IMR-90 (cell line): ENCODE data around the gene NDUFS2. TPM values are rescaled to one million over a fixed set of nuclear protein-coding genes. Genes with fewer than 3 reads are reported as not detected.

ENCODE experiments used
- ATAC-seq: fragments of 200-7000 bp; cut with Tn5 transposase; 2 replicates; pipeline ENCODE4 v1.9.1; 2020; ENCODE audit warnings: low read depth, mild to moderate bottlenecking, moderate library complexity
- BruUV-seq: library from RNA; stranded (reverse); fragments of 400-500 nt; replicated peaks from 2 replicates; lab custom pipeline; 2021; lab: Mats Ljungman, UMichigan
- CTCF ChIA-PET: fragments of 300-600 bp; formaldehyde crosslinking; extraction: SDS; loops from one replicate; lab custom pipeline; 2021; ENCODE audit warnings: antibody characterized with exemption; lab: Yijun Ruan, JAX
- POLR2A ChIA-PET: fragments of 300-600 bp; sonication (Branson Sonifier 250); formaldehyde crosslinking; loops from one replicate; lab custom pipeline; 2022; ENCODE audit warnings: antibody characterized with exemption; ENCODE audit not compliant: unreplicated experiment; lab: Charles Lee
- DNase-seq: peaks from one replicate; pipeline ENCODE4 v3.0.0; 2013
- H2AFZ ChIP-seq: replicated peaks from 2 replicates; pipeline ENCODE3; 2013; ENCODE audit warnings: low read length, mild to moderate bottlenecking; ENCODE audit not compliant: poor library complexity
- H2AK5ac ChIP-seq: 2 replicates; pipeline ENCODE4 v1.6.1; 2013; ENCODE audit warnings: low read depth, low read length, inconsistent platforms
- H2AK9ac ChIP-seq: replicated peaks from 2 replicates; pipeline ENCODE3; 2013; ENCODE audit warnings: mild to moderate bottlenecking, low read depth, low read length, moderate library complexity; ENCODE audit not compliant: poor library complexity
- H2BK120ac ChIP-seq: 2 replicates; pipeline ENCODE4 v1.6.1; 2013; ENCODE audit warnings: low read depth, low read length, inconsistent platforms
- H2BK15ac ChIP-seq: 3 replicates; pipeline ENCODE4 v1.6.1; 2013; ENCODE audit warnings: low read depth, low read length, inconsistent platforms
- H2BK20ac ChIP-seq: 2 replicates; pipeline ENCODE4 v1.6.1; 2013; ENCODE audit warnings: low read depth, mild to moderate bottlenecking, inconsistent platforms, low read length, moderate library complexity
- H2BK5ac ChIP-seq: 2 replicates; pipeline ENCODE4 v1.6.1; 2013; ENCODE audit warnings: mild to moderate bottlenecking, low read depth, low read length, inconsistent platforms; ENCODE audit not compliant: poor library complexity, severe bottlenecking
- H3K14ac ChIP-seq: replicated peaks from 2 replicates; pipeline ENCODE4 v1.6.1; 2013; ENCODE audit warnings: low read depth, low read length, inconsistent platforms
- H3K18ac ChIP-seq: 2 replicates; pipeline ENCODE4 v1.6.1; 2013; ENCODE audit warnings: low read depth, low read length, control low read depth
- H3K23ac ChIP-seq: 2 replicates; pipeline ENCODE4 v1.6.1; 2013; ENCODE audit warnings: low read depth, low read length, inconsistent platforms
- H3K27ac ChIP-seq: 2 replicates; pipeline ENCODE4 v1.5.1; 2013; ENCODE audit warnings: mild to moderate bottlenecking, control low read depth, low read length; ENCODE audit not compliant: insufficient read depth
- H3K27me3 ChIP-seq: 2 replicates; pipeline ENCODE4 v1.6.1; 2013; ENCODE audit warnings: low read length; ENCODE audit not compliant: control insufficient read depth, insufficient read depth
- H3K36me3 ChIP-seq: 2 replicates; pipeline ENCODE4 v1.6.1; 2013; ENCODE audit warnings: low read length, mixed read lengths; ENCODE audit not compliant: control insufficient read depth, insufficient read depth
- H3K4ac ChIP-seq: 2 replicates; pipeline ENCODE4 v1.6.1; 2013; ENCODE audit warnings: low read depth, low read length, inconsistent platforms
- H3K4me1 ChIP-seq: 2 replicates; pipeline ENCODE4 v1.6.1; 2013; ENCODE audit warnings: low read length, mixed read lengths; ENCODE audit not compliant: control insufficient read depth, insufficient read depth
- H3K4me2 ChIP-seq: 2 replicates; pipeline ENCODE4 v1.6.1; 2013; ENCODE audit warnings: low read depth, mild to moderate bottlenecking, control low read depth, low read length, moderate library complexity
- H3K4me3 ChIP-seq: 2 replicates; pipeline ENCODE4 v1.5.1; 2013; ENCODE audit warnings: low read depth, mild to moderate bottlenecking, control low read depth, low read length, moderate library complexity; ENCODE audit not compliant: insufficient read depth
- H3K56ac ChIP-seq: 2 replicates; pipeline ENCODE4 v1.6.1; 2013; ENCODE audit warnings: low read length, inconsistent platforms; ENCODE audit not compliant: insufficient read depth; ENCODE audit errors: extremely low read depth
- H3K79me1 ChIP-seq, 2 experiments: 2 replicates each; pipeline ENCODE4 v1.6.1; 2013; ENCODE audit warnings: low read length in 2 of 2, inconsistent platforms in 1 of 2, low read depth in 1 of 2
- H3K9ac ChIP-seq: 2 replicates; pipeline ENCODE4 v1.6.1; 2013; ENCODE audit warnings: low read depth, low read length, control low read depth
- H3K9me1 ChIP-seq: 2 replicates; pipeline ENCODE4 v1.6.1; 2013; ENCODE audit warnings: low read length, inconsistent platforms; ENCODE audit not compliant: insufficient read depth
- H3K9me3 ChIP-seq: 2 replicates; pipeline ENCODE4 v1.6.1; 2013; ENCODE audit warnings: low read length; ENCODE audit not compliant: control insufficient read depth, insufficient read depth
- H4K20me1 ChIP-seq: 2 replicates; pipeline ENCODE4 v1.6.1; 2013; ENCODE audit warnings: low read length, inconsistent platforms; ENCODE audit not compliant: insufficient read depth
- H4K5ac ChIP-seq: 2 replicates; pipeline ENCODE4 v1.6.1; 2013; ENCODE audit warnings: mild to moderate bottlenecking, low read depth, low read length, control low read depth
- H4K8ac ChIP-seq, 2 experiments: 2 replicates each; pipeline ENCODE4 v1.6.1; 2013; ENCODE audit warnings: low read depth in 2 of 2, low read length in 2 of 2, control low read depth in 1 of 2, inconsistent platforms in 1 of 2
- H4K91ac ChIP-seq: 2 replicates; pipeline ENCODE4 v1.6.1; 2013; ENCODE audit warnings: low read depth, low read length, inconsistent platforms; ENCODE audit not compliant: insufficient read depth
- BHLHE40 ChIP-seq: fragments of 150-350 bp; IDR thresholded peaks from 2 replicates; pipeline ENCODE4 v1.6.1; 2016; ENCODE audit warnings: mild to moderate bottlenecking, low read depth, low read length
- CEBPB ChIP-seq: IDR thresholded peaks from 2 replicates; pipeline ENCODE4 v1.6.1; 2012; ENCODE audit warnings: low read depth, low read length, improper control_type of control experiment
- CHD1 ChIP-seq: IDR thresholded peaks from 2 replicates; pipeline ENCODE4 v1.6.1; 2012; ENCODE audit warnings: low read depth, low read length, improper control_type of control experiment
- FOS ChIP-seq: fragments of 150-350 bp; IDR thresholded peaks from 2 replicates; pipeline ENCODE4 v1.6.1; 2016; ENCODE audit warnings: low read depth, low read length
- MAFK ChIP-seq: IDR thresholded peaks from 2 replicates; pipeline ENCODE4 v1.6.1; 2012; ENCODE audit warnings: low read depth, low read length, improper control_type of control experiment
- MAZ ChIP-seq: IDR thresholded peaks from 2 replicates; pipeline ENCODE4 v1.6.1; 2012; ENCODE audit warnings: low read depth, mild to moderate bottlenecking, low read length, improper control_type of control experiment, moderate library complexity, borderline replicate concordance
- MXI1 ChIP-seq: IDR thresholded peaks from 2 replicates; pipeline ENCODE4 v1.6.1; 2012; ENCODE audit warnings: low read depth, mild to moderate bottlenecking, low read length, moderate library complexity, borderline replicate concordance
- NFE2L2 ChIP-seq: fragments of 150-350 bp; IDR thresholded peaks from 2 replicates; pipeline ENCODE4 v1.6.1; 2016; ENCODE audit warnings: low read depth, mild to moderate bottlenecking, low read length
- POLR2A ChIP-seq: IDR thresholded peaks from 2 replicates; pipeline ENCODE4 v1.6.1; 2012; ENCODE audit warnings: mild to moderate bottlenecking, low read depth, low read length
- RAD21 ChIP-seq: IDR thresholded peaks from 2 replicates; pipeline ENCODE4 v1.6.1; 2012; ENCODE audit warnings: low read length, improper control_type of control experiment
- RCOR1 ChIP-seq: IDR thresholded peaks from 2 replicates; pipeline ENCODE4 v1.6.1; 2012; ENCODE audit warnings: mild to moderate bottlenecking, low read length, improper control_type of control experiment; ENCODE audit not compliant: insufficient replicate concordance
- RFX5 ChIP-seq: IDR thresholded peaks from 2 replicates; pipeline ENCODE4 v1.8.0; 2012; ENCODE audit warnings: low read depth, mild to moderate bottlenecking, low read length, moderate library complexity
- SMC3 ChIP-seq: fragments of 150-350 bp; IDR thresholded peaks from 2 replicates; pipeline ENCODE4 v1.6.1; 2016; ENCODE audit warnings: low read depth, mild to moderate bottlenecking, antibody characterized with exemption, low read length, moderate library complexity
- WGBS, 2 experiments: methylation state at CpG; one replicate each; pipeline versions ENCODE4 v1.1.5 to v1.1.7; 2013; ENCODE audit warnings: missing lambda C conversion rate in 2 of 2; ENCODE audit not compliant: insufficient read length in 1 of 2; ENCODE audit errors: extremely low coverage in 2 of 2; 5-methylcytosine and 5-hydroxymethylcytosine counted together
- dilution Hi-C: fragments of 300-500 bp; cut with HindIII; formaldehyde crosslinking; loops from one replicate; pipeline ENCODE4 v1.14.3; 2018; ENCODE audit warnings: low sequenced_read_pairs; ENCODE audit not compliant: unreplicated experiment
- in situ Hi-C: fragments of 300-500 bp; cut with MboI; formaldehyde crosslinking; loops from 3 replicates; pipeline ENCODE4 v1.14.3; 2019; ENCODE audit warnings: low sequenced_read_pairs, inconsistent platforms, mixed read lengths
- intact Hi-C: fragments of 100-400 bp; cut with micrococcal nuclease; formaldehyde crosslinking; loops from 2 replicates; pipeline ENCODE4 v1.10.0; 2022
- polyA plus RNA-seq, 3 experiments: library from polyadenylated mRNA; depleted of rRNA; stranded (reverse); fragments of >200 nt; gene quantifications; 2 replicates each; pipeline ENCODE4 v1.2.3, GENCODE V29; 2012; ENCODE audit warnings: low replicate concordance in 1 of 3
- total RNA-seq: library from RNA; depleted of rRNA; stranded (reverse); fragments of >200 nt; gene quantifications from 2 replicates; pipeline ENCODE4 v1.2.3, GENCODE V29; 2012
- TF ChIP-seq, protein P1 (sequence below): fragments of 150-350 bp; IDR thresholded peaks from 2 replicates; pipeline ENCODE4 v1.6.1; 2016; ENCODE audit warnings: low read depth, mild to moderate bottlenecking, low read length, moderate library complexity, borderline replicate concordance
- TF ChIP-seq, protein P2 (sequence below): fragments of 150-350 bp; IDR thresholded peaks from 2 replicates; pipeline ENCODE4 v1.6.1; 2017; ENCODE audit warnings: mild to moderate bottlenecking, antibody characterized with exemption, low read length, low read depth

Gene NDUFS2
- total and polyA plus RNA-seq, 2 of the 4 experiments (the other 2 are of a cell fraction): 85.5 to 101 TPM

DNA sequence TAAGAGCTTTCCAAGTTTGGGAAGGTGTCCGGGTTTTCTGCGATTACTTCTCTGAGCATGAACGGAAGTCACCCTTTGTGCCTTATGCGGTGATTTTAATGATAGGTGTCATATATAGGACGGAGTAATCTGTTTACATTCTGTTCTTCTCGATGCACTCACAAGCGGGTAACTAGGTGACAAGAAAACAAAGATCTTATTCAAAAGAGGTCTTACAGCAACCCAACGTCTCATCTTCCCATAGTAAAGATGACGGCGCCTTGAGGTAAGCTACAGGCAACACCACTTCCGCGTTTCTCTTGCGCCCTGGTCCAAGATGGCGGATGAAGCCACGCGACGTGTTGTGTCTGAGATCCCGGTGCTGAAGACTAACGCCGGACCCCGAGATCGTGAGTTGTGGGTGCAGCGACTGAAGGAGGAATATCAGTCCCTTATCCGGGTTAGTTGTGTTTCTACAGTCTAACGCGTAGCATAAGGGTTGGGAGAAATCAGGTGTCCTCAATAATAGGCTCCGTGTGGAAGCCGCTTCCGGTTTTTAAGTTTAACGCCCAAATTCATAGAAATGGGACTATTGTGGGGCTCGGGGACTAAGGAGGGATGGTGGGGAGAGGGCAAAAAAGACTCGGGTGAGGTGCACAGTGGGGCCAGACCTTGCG, 48.4 kb upstream of the NDUFS2 start, which contains the start of gene UFC1:
Gene UFC1 (plus strand): TSS at position 297 of the 656 bp plus-strand sequence. CDS start 20 bp downstream, at position 317.
- Histone ChIP-seq H3K4me1 (peaks cover 1% of the 10 kb centered on the region; the same call in 1 of the 2 replicates), H2BK120ac (peak within 1 kb of the TSS; percentile 99), H3K36me3 (peaks cover 12% of the 10 kb centered on the region), H4K5ac (peak within 1 kb of the TSS; percentile 98), H2AK5ac (peak within 1 kb of the TSS; percentile 79), H3K9me3 (no peaks in the 10 kb centered on the region), H3K9me1 (peaks cover 9% of the 10 kb centered on the region), H2BK5ac (peak within 1 kb of the TSS; percentile 97), H3K14ac (peak within 1 kb of the TSS; percentile 100), H2BK15ac (peak within 1 kb of the TSS; percentile 88), H3K4me2 (peak within 1 kb of the TSS; percentile 90), H3K4ac (peak within 1 kb of the TSS; percentile 100), H2AFZ (peak within 1 kb of the TSS; percentile 98), H3K23ac (peak within 1 kb of the TSS; percentile 99), H3K27ac (peak within 1 kb of the TSS; percentile 95), H4K91ac (peak within 1 kb of the TSS; percentile 99), H3K18ac (peak within 1 kb of the TSS; percentile 97), H4K8ac (peak within 1 kb of the TSS; percentile 63 to 100), H2AK9ac (peak within 1 kb of the TSS; percentile 97), H3K9ac (peak within 1 kb of the TSS; percentile 99), H2BK20ac (peak within 1 kb of the TSS; percentile 95), H3K79me1 (peaks cover 10 to 23% of the 10 kb centered on the region in 2 experiments; a peak in 3 of 4 replicates), H4K20me1 (no peaks in the 10 kb centered on the region), H3K56ac (peak within 1 kb of the TSS; percentile 99), H3K4me3 (peak within 1 kb of the TSS; percentile 76), H3K27me3 (no peaks in the 10 kb centered on the region)
- peak; percentile 92 for DNase-seq
- no TSS peak for BruUV-seq
- peak; percentile 98 for ATAC-seq
- ChIA-PET CTCF (interaction anchor here (0.7 kb wide), 1 partner anchor 1857 kb away, joined by 3 read pairs; no protein-coding TSS in a partner anchor), POLR2A (interaction anchor here (1.3 kb wide), 1 partner anchor 13 kb away, joined by 5 read pairs; no protein-coding TSS in a partner anchor)
- 0% methylated on average over 9 of the region's 33 CpGs; no CpG with 5 or more reads in 1 of the 2 experiments for WGBS, 2 experiments
- intact Hi-C loops (no loop called here), in situ Hi-C loops (no loop called here), dilution Hi-C loops (no loop called here)
- no peak for TF ChIP-seq CHD1
- no peak for TF ChIP-seq NFE2L2
- TF ChIP-seq RCOR1: no peak
- TF ChIP-seq MAFK: no peak
- no peak for TF ChIP-seq RAD21
- peak; percentile 82; the same call in 1 of the 2 replicates for TF ChIP-seq MXI1
- no peak for TF ChIP-seq SMC3
- no peak for TF ChIP-seq RFX5
- TF ChIP-seq FOS: no peak
- peak; percentile 93 for TF ChIP-seq POLR2A
- TF ChIP-seq CEBPB: peak; percentile 43; the same call in 1 of the 2 replicates
- TF ChIP-seq, protein P1, sequence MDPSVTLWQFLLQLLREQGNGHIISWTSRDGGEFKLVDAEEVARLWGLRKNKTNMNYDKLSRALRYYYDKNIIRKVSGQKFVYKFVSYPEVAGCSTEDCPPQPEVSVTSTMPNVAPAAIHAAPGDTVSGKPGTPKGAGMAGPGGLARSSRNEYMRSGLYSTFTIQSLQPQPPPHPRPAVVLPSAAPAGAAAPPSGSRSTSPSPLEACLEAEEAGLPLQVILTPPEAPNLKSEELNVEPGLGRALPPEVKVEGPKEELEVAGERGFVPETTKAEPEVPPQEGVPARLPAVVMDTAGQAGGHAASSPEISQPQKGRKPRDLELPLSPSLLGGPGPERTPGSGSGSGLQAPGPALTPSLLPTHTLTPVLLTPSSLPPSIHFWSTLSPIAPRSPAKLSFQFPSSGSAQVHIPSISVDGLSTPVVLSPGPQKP: no peak
- no peak for TF ChIP-seq MAZ
- TF ChIP-seq BHLHE40: 0 out of 2 replicates have a peak, but pooled peaks have one; percentile 10
- TF ChIP-seq, protein P2, sequence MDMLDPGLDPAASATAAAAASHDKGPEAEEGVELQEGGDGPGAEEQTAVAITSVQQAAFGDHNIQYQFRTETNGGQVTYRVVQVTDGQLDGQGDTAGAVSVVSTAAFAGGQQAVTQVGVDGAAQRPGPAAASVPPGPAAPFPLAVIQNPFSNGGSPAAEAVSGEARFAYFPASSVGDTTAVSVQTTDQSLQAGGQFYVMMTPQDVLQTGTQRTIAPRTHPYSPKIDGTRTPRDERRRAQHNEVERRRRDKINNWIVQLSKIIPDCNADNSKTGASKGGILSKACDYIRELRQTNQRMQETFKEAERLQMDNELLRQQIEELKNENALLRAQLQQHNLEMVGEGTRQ: 0 out of 2 replicates have a peak, but pooled peaks have one; percentile 4
